GM13976 (cell line): ENCODE measurements around the gene LRRC4C.

Experiments
- DNase-seq: peaks from one replicate; pipeline ENCODE4 v3.0.0; 2012; ENCODE audit warnings: low spot score
- CTCF ChIP-seq: IDR thresholded peaks from 2 replicates; pipeline ENCODE4 v1.5.1; 2012; ENCODE audit warnings: borderline replicate concordance, mild to moderate bottlenecking; ENCODE audit not compliant: insufficient read depth; ENCODE audit errors: extremely low read depth, missing control alignments, control extremely low read depth
- in situ Hi-C: fragments of 300-500 bp; cut with MboI; formaldehyde crosslinking; loops from one replicate; pipeline ENCODE4 v1.12.0; 2022; ENCODE audit warnings: low sequenced_read_pairs, mixed read lengths, inconsistent platforms; ENCODE audit not compliant: unreplicated experiment

The LRRC4C gene

GRCh38 chr11:41486424-41486823 is 27.0 kb upstream of the LRRC4C start:
- no peak for DNase-seq
- in situ Hi-C loops: no loop called here
- TF ChIP-seq CTCF: no peak

GRCh38 chr11:41483956-41484355 is 24.5 kb upstream of the LRRC4C start:
- in situ Hi-C loops: no loop called here
- DNase-seq: no peak
- no peak for TF ChIP-seq CTCF

- in situ Hi-C loops: no loop called here
- no peak for TF ChIP-seq CTCF
- DNase-seq: no peak
These were observed 19.7 kb upstream of the LRRC4C start for GRCh38 chr11:41479179-41479578.

GRCh38 chr11:41461057-41461681 is 1.7 kb upstream of the LRRC4C start:
- DNase-seq: no peak
- in situ Hi-C loops: loop anchor here (25.0 kb wide), 2 partner anchors 1051 to 1826 kb away; no protein-coding TSS in a partner anchor
- peak; percentile 38 for TF ChIP-seq CTCF

GRCh38 chr11:41458641-41459040 is 811 bp downstream of the LRRC4C start:
- in situ Hi-C loops: loop anchor here (25.0 kb wide), 2 partner anchors 1054 to 1829 kb away; no protein-coding TSS in a partner anchor
- DNase-seq: no peak
- no peak for TF ChIP-seq CTCF

GRCh38 chr11:41458154-41458553 is 1.3 kb downstream of the LRRC4C start:
- TF ChIP-seq CTCF: no peak
- in situ Hi-C loops: loop anchor here (25.0 kb wide), 2 partner anchors 1054 to 1829 kb away; no protein-coding TSS in a partner anchor
- DNase-seq: no peak
